ENCODE data around the gene PDLIM7. TPM values are rescaled to one million over a fixed set of nuclear protein-coding genes. Genes with fewer than 3 reads are reported as not detected.

PDLIM7 gene
- total RNA-seq, 1 experiment from 2014 or later = 132 TPM

- H3K27me3 ChIP-seq (replicated peaks; ENCODE audit: insufficient read depth, low read depth, low read length, poor library complexity) = no peaks in the 10 kb centered on the region
- H3K36me3 ChIP-seq (ENCODE audit: insufficient read depth, low read length, poor library complexity, severe bottlenecking) = peaks cover 4% of the 10 kb centered on the region
- no peaks in the 10 kb centered on the region for H3K9me3 ChIP-seq (ENCODE audit: low read depth, low read length, poor library complexity, severe bottlenecking)
- H3K4me3 ChIP-seq (ENCODE audit: low read depth, low read length, poor library complexity, severe bottlenecking) = peak overlapping the region; percentile 81
- H3K27ac ChIP-seq (ENCODE audit: low read depth, low read length, poor library complexity, severe bottlenecking) = peak overlapping the region; percentile 93
- TF ChIP-seq EZH2 (IDR thresholded peaks at IDR 0.05; ENCODE audit: borderline replicate concordance, low read depth, low read length, poor library complexity, severe bottlenecking) = no peak
- ChIA-PET CTCF (interaction anchor here (0.6 kb wide), 2 partner anchors 20 to 547 kb away, joined by 3 read pairs; partner anchors contain the start of gene DDX41), POLR2A (ENCODE audit: low non-redundant PET) (interaction anchor here (0.7 kb wide), 1 partner anchor 50 kb away, joined by 11 read pairs; no protein-coding TSS in a partner anchor)
- intact Hi-C loops (cut with micrococcal nuclease; ENCODE audit: unreplicated experiment) = loop anchor here (2.0 kb wide), 1 partner anchor 186 kb away; the partner anchor contains the start of gene MXD3
- H3K4me1 ChIP-seq (ENCODE audit: insufficient read depth, low read length, poor library complexity, severe bottlenecking) = peaks cover 42% of the 10 kb centered on the region
- BruUV-seq (replicated peaks) = no TSS peak
- DNase-seq (ENCODE audit: low spot score) = peak; percentile 66
These were observed 595 bp downstream of the PDLIM7 start for GRCh38 chr5:177496727-177497291.

DNA sequence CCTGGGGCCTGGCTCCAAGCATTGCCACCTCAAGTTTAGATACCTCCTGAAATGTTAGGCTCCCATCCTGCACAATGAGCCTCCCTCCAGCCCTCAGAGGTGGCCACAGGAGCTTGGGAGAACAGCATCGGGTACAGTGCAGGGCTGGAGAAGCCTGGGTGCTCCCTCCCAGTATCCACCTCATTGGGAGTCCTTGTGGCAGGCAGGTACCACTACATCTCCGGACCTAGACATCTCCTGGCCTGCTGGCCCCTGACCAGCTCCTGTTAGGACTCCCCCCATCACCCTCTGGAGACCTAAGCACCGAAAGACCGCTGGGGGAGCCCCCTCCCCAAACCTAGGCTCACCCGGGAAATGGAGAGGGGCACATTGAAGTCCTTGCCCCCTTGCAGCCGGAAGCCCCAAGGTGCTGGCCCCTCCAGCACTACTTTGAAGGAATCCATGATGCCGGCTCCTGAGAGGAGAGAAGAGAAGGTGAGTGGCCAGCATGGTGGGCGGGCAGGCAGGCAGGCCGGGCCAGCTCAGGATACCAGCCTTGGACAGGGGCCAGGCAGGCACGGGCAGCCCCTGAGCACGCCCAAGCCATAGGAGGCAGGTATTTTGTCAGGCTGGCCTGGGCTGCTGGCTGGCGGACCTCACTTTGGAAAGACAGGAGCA lies 1.2 kb downstream of the PDLIM7 start:
- H3K4me1 ChIP-seq (ENCODE audit: insufficient read depth, low read length, poor library complexity, severe bottlenecking) = peaks cover 43% of the 10 kb centered on the region
- peak; percentile 58 for DNase-seq (ENCODE audit: low spot score)
- BruUV-seq (replicated peaks) = no TSS peak
- CTCF ChIA-PET = no interaction called here
- peak overlapping the region; percentile 81 for H3K4me3 ChIP-seq (ENCODE audit: low read depth, low read length, poor library complexity, severe bottlenecking)
- POLR2A ChIA-PET (ENCODE audit: low non-redundant PET) = no interaction called here
- intact Hi-C loops (cut with micrococcal nuclease; ENCODE audit: unreplicated experiment) = loop anchor here (2.0 kb wide), 1 partner anchor 185 kb away; the partner anchor contains the start of gene MXD3
- H3K9me3 ChIP-seq (ENCODE audit: low read depth, low read length, poor library complexity, severe bottlenecking) = no peaks in the 10 kb centered on the region
- TF ChIP-seq CTCF (conservative IDR thresholded peaks at IDR 0.05; ENCODE audit: low read depth, low read length) (0 out of 2 replicates have a peak, but pooled peaks have one; percentile 26), EZH2 (IDR thresholded peaks at IDR 0.05; ENCODE audit: borderline replicate concordance, low read depth, low read length, poor library complexity, severe bottlenecking) (no peak)
- peaks cover 4% of the 10 kb centered on the region for H3K36me3 ChIP-seq (ENCODE audit: insufficient read depth, low read length, poor library complexity, severe bottlenecking)
- H3K27me3 ChIP-seq (replicated peaks; ENCODE audit: insufficient read depth, low read depth, low read length, poor library complexity) = no peaks in the 10 kb centered on the region
- peak overlapping the region; percentile 93 for H3K27ac ChIP-seq (ENCODE audit: low read depth, low read length, poor library complexity, severe bottlenecking)

DNA sequence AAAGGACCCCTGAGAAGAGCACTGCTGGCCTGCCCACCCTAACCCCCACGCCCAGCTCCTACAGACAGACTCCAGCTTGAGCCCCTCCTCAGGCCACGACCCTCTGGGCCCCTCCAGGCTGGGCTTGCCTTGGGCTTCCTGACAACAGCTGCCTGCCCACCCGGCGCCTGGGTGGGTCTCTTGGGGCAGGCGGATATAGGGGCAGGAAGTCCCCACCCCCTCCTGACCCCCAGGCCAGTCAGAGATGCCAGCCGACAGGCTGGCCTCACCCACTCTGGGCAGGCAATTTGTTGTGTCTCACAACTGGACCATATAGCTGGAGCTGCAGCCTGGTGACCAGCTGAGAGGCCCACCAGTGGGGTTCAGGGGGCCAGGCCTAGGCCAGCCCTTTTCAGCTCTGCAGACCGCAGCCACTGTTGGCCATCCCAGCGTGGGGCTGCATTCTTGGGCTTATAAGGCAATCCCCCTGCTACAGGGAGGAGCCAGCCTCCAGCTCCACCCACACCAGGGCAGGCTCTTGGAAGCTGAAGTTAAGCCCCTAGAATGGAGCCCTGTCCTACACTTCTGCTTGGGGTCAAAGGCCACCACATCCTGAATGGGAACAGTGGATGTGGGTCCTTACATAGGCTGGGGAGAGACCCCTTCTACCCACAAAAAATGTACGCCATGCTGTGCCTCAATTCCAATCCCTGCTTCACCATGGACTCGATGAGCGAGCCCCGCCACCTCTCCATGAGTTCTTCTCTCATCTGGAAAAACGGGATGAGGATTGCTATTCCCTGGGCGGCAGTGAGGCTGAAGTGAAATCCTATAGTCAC lies 2.0 kb downstream of the PDLIM7 start:
- intact Hi-C loops (cut with micrococcal nuclease; ENCODE audit: unreplicated experiment) = loop anchor here (2.0 kb wide), 1 partner anchor 185 kb away; the partner anchor contains the start of gene MXD3
- H3K4me1 ChIP-seq (ENCODE audit: insufficient read depth, low read length, poor library complexity, severe bottlenecking) = peaks cover 51% of the 10 kb centered on the region
- no peaks in the 10 kb centered on the region for H3K9me3 ChIP-seq (ENCODE audit: low read depth, low read length, poor library complexity, severe bottlenecking)
- POLR2A ChIA-PET (ENCODE audit: low non-redundant PET) = no interaction called here
- peaks cover 4% of the 10 kb centered on the region for H3K36me3 ChIP-seq (ENCODE audit: insufficient read depth, low read length, poor library complexity, severe bottlenecking)
- H3K4me3 ChIP-seq (ENCODE audit: low read depth, low read length, poor library complexity, severe bottlenecking) = peak overlapping the region; percentile 81
- H3K27me3 ChIP-seq (replicated peaks; ENCODE audit: insufficient read depth, low read depth, low read length, poor library complexity) = no peaks in the 10 kb centered on the region
- peak; percentile 73 for DNase-seq (ENCODE audit: low spot score)
- CTCF ChIA-PET = no interaction called here
- no peak for TF ChIP-seq CTCF (conservative IDR thresholded peaks at IDR 0.05; ENCODE audit: low read depth, low read length)
- TF ChIP-seq EZH2 (IDR thresholded peaks at IDR 0.05; ENCODE audit: borderline replicate concordance, low read depth, low read length, poor library complexity, severe bottlenecking) = no peak
- peak overlapping the region; percentile 93 for H3K27ac ChIP-seq (ENCODE audit: low read depth, low read length, poor library complexity, severe bottlenecking)
- TSS peak; percentile 44 for BruUV-seq (replicated peaks)
